Measurements from ENCODE around the gene SEC61B.
A peak's percentile ranks its signal among the peaks of the same experiment; 100 is the strongest.
"Not testable (repeated sequence)": the region's sequence is repeated elsewhere in the genome, so short reads cannot be mapped to it uniquely, and the experiment has no call there.

SEC61B gene

DNA sequence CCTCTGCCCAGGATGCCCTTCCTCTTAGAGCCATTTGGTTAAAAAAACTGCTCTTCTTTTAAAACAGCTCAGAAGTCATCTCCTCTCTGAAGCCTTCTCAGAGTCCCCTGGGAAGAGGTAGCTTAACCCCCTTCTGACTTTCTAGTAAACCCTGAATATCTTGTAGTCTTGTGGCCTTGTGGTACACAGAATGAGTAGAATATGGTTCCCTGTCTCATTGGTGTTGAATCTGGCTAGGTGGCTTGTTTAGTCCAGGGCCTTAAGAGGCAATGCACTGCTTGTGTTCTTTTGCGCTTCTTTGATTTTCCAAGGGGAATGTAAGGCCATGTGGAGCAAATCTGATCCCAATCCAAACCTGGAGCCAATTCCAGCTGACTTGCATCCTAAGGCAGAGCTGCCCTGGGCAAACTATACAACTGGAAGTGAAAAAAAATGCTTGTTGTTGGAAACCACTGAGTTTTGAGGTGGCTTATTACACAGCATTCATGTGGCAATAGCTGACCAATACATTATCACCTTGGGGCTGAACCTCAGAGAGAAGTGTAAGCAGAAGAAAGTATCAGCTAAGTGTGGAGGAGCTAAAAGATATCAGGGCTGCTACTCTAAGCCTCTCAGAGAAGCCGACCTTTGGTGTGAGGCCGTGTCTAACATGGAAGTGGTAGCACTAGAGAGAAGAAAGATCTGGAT is 31.3 kb upstream of the SEC61B start:
- Histone ChIP-seq H3K27me3 (ENCODE audit: low read depth, low read length) (no peaks in the 10 kb centered on the region), H3K27ac (ENCODE audit: low read length) (no peak overlapping the region), H2AFZ (ENCODE audit: low read depth, low read length) (no peak overlapping the region), H3K36me3 (replicated peaks; ENCODE audit: low read depth, low read length) (peaks cover 6% of the 10 kb centered on the region), H3K9ac (ENCODE audit: low read length) (no peak overlapping the region), H3K9me3 (ENCODE audit: insufficient read depth, low read length) (no peaks in the 10 kb centered on the region), H3K79me2 (ENCODE audit: low read length) (no peaks in the 10 kb centered on the region), H3K4me2 (ENCODE audit: low read length) (no peak overlapping the region), H3K4me3 (ENCODE audit: low read length) (no peak overlapping the region), H3K4me1 (ENCODE audit: low read length) (peaks cover 61% of the 10 kb centered on the region), H4K20me1 (ENCODE audit: insufficient read depth, low read length) (no peaks in the 10 kb centered on the region)
- TF ChIP-seq EZH2phosphoT487 (IDR thresholded peaks at IDR 0.05; ENCODE audit: low read depth), result no peak
- TF ChIP-seq, protein P1, sequence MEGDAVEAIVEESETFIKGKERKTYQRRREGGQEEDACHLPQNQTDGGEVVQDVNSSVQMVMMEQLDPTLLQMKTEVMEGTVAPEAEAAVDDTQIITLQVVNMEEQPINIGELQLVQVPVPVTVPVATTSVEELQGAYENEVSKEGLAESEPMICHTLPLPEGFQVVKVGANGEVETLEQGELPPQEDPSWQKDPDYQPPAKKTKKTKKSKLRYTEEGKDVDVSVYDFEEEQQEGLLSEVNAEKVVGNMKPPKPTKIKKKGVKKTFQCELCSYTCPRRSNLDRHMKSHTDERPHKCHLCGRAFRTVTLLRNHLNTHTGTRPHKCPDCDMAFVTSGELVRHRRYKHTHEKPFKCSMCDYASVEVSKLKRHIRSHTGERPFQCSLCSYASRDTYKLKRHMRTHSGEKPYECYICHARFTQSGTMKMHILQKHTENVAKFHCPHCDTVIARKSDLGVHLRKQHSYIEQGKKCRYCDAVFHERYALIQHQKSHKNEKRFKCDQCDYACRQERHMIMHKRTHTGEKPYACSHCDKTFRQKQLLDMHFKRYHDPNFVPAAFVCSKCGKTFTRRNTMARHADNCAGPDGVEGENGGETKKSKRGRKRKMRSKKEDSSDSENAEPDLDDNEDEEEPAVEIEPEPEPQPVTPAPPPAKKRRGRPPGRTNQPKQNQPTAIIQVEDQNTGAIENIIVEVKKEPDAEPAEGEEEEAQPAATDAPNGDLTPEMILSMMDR (IDR thresholded peaks at IDR 0.05; ENCODE audit: low read depth, low read length), result no peak

DNA sequence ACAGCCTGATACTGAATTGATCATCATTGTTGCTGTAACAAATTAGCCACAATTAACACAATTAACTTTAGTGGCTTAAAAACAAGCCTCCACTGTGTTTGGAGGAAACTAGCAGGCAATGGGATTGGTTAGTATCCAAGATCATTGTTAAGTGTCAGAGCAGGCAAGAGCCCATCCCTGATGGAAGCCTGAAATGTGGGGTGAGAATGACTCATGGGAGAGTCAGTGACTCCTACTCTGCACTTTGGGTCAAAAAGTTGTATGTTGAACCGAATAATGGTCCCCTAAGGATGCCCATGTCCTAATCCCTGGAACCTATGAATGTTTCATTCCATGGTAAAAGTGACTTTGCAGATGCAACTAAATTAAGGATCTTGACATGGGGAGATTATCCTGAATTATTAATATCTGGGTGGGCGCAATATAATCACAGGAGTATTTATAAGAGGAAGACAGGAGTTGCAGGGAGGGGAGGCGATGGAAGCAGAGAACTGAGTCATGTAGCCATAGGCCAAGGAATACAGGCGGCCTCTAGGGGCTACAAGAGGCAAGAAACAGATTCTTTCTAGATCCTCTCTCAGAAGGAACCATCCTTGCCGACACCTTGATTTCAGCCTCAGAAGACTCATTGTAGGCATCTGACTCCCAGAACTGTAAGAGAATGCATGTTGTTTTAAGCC is 29.2 kb upstream of the SEC61B start:
- Histone ChIP-seq H3K36me3 (replicated peaks; ENCODE audit: low read depth, low read length) (peaks cover 6% of the 10 kb centered on the region), H3K9me3 (ENCODE audit: insufficient read depth, low read length) (no peaks in the 10 kb centered on the region), H3K27ac (ENCODE audit: low read length) (no peak overlapping the region), H3K4me1 (ENCODE audit: low read length) (peaks cover 47% of the 10 kb centered on the region), H3K4me3 (ENCODE audit: low read length) (no peak overlapping the region), H3K9ac (ENCODE audit: low read length) (no peak overlapping the region), H4K20me1 (ENCODE audit: insufficient read depth, low read length) (no peaks in the 10 kb centered on the region), H3K4me2 (ENCODE audit: low read length) (peak overlapping the region; percentile 36), H3K79me2 (ENCODE audit: low read length) (no peaks in the 10 kb centered on the region), H3K27me3 (ENCODE audit: low read depth, low read length) (no peaks in the 10 kb centered on the region), H2AFZ (ENCODE audit: low read depth, low read length) (no peak overlapping the region)
- TF ChIP-seq, protein P1 (IDR thresholded peaks at IDR 0.05; ENCODE audit: low read depth, low read length), result peak; percentile 46
- TF ChIP-seq EZH2phosphoT487 (IDR thresholded peaks at IDR 0.05; ENCODE audit: low read depth), result no peak

DNA sequence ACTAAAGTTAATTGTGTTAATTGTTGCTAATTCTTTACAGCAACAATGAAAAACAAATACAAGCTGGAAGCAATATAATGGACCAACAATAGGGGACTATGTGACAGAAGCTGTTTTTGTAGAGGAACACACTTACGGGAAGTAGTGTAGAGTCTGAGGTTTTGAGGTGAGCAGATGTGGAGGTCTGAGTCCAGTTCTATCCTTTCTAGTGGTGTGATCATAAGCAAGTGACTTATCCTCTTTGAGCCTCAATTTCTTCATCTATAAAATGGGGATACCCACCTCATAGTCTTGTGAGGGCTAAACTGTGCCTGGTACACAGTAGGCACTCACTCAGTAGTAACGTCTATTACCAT is 28.6 kb upstream of the SEC61B start:
- Histone ChIP-seq H3K27ac (ENCODE audit: low read length) (no peak overlapping the region), H4K20me1 (ENCODE audit: insufficient read depth, low read length) (no peaks in the 10 kb centered on the region), H3K9ac (ENCODE audit: low read length) (no peak overlapping the region), H3K79me2 (ENCODE audit: low read length) (no peaks in the 10 kb centered on the region), H3K4me3 (ENCODE audit: low read length) (no peak overlapping the region), H3K9me3 (ENCODE audit: insufficient read depth, low read length) (no peaks in the 10 kb centered on the region), H3K36me3 (replicated peaks; ENCODE audit: low read depth, low read length) (peaks cover 6% of the 10 kb centered on the region), H3K4me2 (ENCODE audit: low read length) (peak overlapping the region; percentile 36), H2AFZ (ENCODE audit: low read depth, low read length) (no peak overlapping the region), H3K27me3 (ENCODE audit: low read depth, low read length) (no peaks in the 10 kb centered on the region), H3K4me1 (ENCODE audit: low read length) (peaks cover 42% of the 10 kb centered on the region)
- TF ChIP-seq, protein P1 (IDR thresholded peaks at IDR 0.05; ENCODE audit: low read depth, low read length), result no peak
- TF ChIP-seq EZH2phosphoT487 (IDR thresholded peaks at IDR 0.05; ENCODE audit: low read depth), result no peak

DNA sequence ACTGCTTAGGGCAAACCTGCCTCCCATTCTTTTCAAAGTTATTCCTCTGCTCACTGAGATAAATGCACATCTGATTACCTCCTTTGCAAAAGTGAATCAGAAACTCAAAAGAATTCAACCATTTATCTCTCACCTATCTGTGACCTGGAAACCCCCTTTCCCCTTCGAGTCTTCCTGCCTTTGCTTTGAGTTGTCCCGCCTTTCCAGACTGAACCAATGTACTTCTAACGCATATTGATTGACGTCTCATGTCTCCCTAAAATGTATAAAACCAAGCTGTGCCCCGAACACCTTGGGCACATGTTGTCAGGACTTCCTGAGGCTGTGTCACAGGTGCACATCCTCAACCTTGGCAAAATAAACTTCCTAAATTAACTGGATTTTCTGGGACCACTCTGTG is 25.6 kb upstream of the SEC61B start:
- H3K9ac ChIP-seq (ENCODE audit: low read length); H4K20me1 ChIP-seq (ENCODE audit: insufficient read depth, low read length); H3K9me3 ChIP-seq (ENCODE audit: insufficient read depth, low read length); H3K79me2 ChIP-seq (ENCODE audit: low read length); H3K27me3 ChIP-seq (ENCODE audit: low read depth, low read length); H2AFZ ChIP-seq (ENCODE audit: low read depth, low read length); H3K4me3 ChIP-seq (ENCODE audit: low read length); H3K4me2 ChIP-seq (ENCODE audit: low read length); H3K27ac ChIP-seq (ENCODE audit: low read length); H3K36me3 ChIP-seq (replicated peaks; ENCODE audit: low read depth, low read length): not testable (repeated sequence)
- H3K4me1 ChIP-seq (ENCODE audit: low read length), result peaks cover 32% of the 10 kb centered on the region

All from OCI-LY3 (cell line).